SH-SY5Y (cell line): ENCODE data around the gene ZFHX3.

Source experiments
- GATA2 ChIP-seq: IDR thresholded peaks from 2 replicates; pipeline ENCODE4 v1.6.1; 2011; ENCODE audit warnings: mild to moderate bottlenecking, low read depth, low read length
- GATA3 ChIP-seq: IDR thresholded peaks from 2 replicates; pipeline ENCODE4 v1.6.1; 2011; ENCODE audit warnings: low read depth, mild to moderate bottlenecking, low read length, moderate library complexity

DNA sequence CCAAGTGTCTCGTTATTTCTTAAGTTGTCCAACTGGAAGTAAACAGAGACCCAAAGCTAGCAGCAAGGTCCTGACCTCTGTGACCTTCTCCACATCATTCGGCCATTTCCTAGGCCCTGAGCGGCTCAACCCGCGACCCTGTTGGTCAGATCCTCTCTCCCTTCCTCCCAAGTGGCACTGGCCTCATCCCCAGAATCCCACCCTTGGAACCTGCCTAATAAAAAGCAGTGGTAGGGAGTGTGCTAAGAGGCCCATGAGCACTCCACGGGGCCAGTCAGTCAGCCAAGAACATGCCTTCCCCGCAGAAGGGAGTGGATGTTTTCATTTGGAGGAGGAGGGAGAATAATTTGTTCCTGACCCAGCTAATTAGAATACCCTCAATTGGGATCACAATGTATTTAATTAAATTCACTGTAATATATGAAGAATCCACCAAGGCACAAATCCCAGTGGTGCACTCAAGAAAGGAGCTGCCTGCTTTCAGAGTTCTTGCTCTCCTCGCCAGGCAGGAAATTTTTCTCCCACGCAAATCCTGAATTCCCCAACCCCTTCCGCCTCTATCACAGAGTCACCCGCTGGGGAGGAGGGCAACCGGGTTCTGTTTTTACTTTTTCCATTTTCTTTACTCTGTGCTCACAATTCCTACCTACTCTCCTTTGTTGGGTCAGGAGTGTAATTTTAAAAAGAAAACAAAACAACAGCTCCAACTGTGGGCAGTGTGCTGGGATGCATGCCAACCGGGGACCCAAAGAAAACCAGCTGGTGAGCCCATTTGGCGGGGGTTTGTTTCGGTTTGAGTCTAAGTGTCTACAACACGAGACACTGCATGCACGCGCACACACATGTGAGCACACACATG lies 153.4 kb downstream of the ZFHX3 start:
- TF ChIP-seq GATA2 (no peak), GATA3 (no peak)
